H1 (cell line): Measurements from ENCODE around the gene LRRC10.
A peak's percentile ranks its signal among the peaks of the same experiment; 100 is the strongest.

Experiments
- CEBPB ChIP-seq: IDR thresholded peaks from 2 replicates; pipeline ENCODE4 v1.6.1; 2012; ENCODE audit warnings: low read depth, low read length
- EP300 ChIP-seq, 2 experiments: IDR thresholded peaks; 1 replicate in 1 of 2; 2 replicates in 1 of 2; pipeline ENCODE4 v1.6.1; 2011 to 2012; ENCODE audit warnings: low read depth in 2 of 2, low read length in 2 of 2, mild to moderate bottlenecking in 2 of 2, borderline replicate concordance in 1 of 2, inconsistent platforms in 1 of 2, moderate library complexity in 1 of 2
- GABPA ChIP-seq: IDR thresholded peaks from 2 replicates; pipeline ENCODE4 v1.6.1; 2011; ENCODE audit warnings: mild to moderate bottlenecking, low read length, moderate library complexity, borderline replicate concordance; ENCODE audit not compliant: insufficient read depth
- HDAC2 ChIP-seq, 2 experiments: fragments of 300-600 bp in 1 of 2; sonication (generic) in 1 of 2; IDR thresholded peaks; 2 replicates each; pipeline ENCODE4 v1.6.1; 2011 to 2012; ENCODE audit warnings: low read depth in 2 of 2, low read length in 2 of 2, mild to moderate bottlenecking in 2 of 2, moderate library complexity in 2 of 2, borderline replicate concordance in 1 of 2, inconsistent platforms in 1 of 2
- JUND ChIP-seq: IDR thresholded peaks from 2 replicates; pipeline ENCODE4 v1.6.1; 2011; ENCODE audit warnings: mild to moderate bottlenecking, improper control_type of control experiment, low read length
- MAFK ChIP-seq: IDR thresholded peaks from 2 replicates; pipeline ENCODE4 v1.6.1; 2012; ENCODE audit warnings: low read depth, mild to moderate bottlenecking, improper control_type of control experiment, low read length
- POLR2A ChIP-seq, 2 experiments: IDR thresholded peaks; 1 replicate in 1 of 2; 2 replicates in 1 of 2; pipeline ENCODE4 v1.6.1; 2011; ENCODE audit warnings: low read depth in 2 of 2, low read length in 2 of 2, mild to moderate bottlenecking in 2 of 2; ENCODE audit errors: control extremely low read depth in 1 of 2
- SP2 ChIP-seq: IDR thresholded peaks from 2 replicates; pipeline ENCODE4 v1.6.1; 2012; ENCODE audit warnings: mild to moderate bottlenecking, low read length, inconsistent platforms
- TAF1 ChIP-seq: IDR thresholded peaks from 2 replicates; pipeline ENCODE4 v1.6.1; 2011; ENCODE audit warnings: mild to moderate bottlenecking, low read depth, low read length
- TCF12 ChIP-seq: IDR thresholded peaks from 2 replicates; pipeline ENCODE4 v1.6.1; 2011; ENCODE audit warnings: low read depth, mild to moderate bottlenecking, low read length
- TF ChIP-seq, protein P1 (sequence below), 3 experiments: IDR thresholded peaks; 1 replicate in 2 of 3; 2 replicates in 1 of 3; pipeline versions ENCODE4 v1.5.1 to v1.6.1; 2011; ENCODE audit warnings: low read length in 3 of 3, mild to moderate bottlenecking in 3 of 3, inconsistent platforms in 2 of 3, low read depth in 1 of 3, moderate library complexity in 1 of 3; ENCODE audit not compliant: insufficient read depth in 1 of 3; ENCODE audit errors: control extremely low read depth in 1 of 3
- TF ChIP-seq, protein P2 (sequence below): IDR thresholded peaks from 2 replicates; pipeline ENCODE4 v1.6.1; 2012; ENCODE audit warnings: inconsistent platforms

DNA sequence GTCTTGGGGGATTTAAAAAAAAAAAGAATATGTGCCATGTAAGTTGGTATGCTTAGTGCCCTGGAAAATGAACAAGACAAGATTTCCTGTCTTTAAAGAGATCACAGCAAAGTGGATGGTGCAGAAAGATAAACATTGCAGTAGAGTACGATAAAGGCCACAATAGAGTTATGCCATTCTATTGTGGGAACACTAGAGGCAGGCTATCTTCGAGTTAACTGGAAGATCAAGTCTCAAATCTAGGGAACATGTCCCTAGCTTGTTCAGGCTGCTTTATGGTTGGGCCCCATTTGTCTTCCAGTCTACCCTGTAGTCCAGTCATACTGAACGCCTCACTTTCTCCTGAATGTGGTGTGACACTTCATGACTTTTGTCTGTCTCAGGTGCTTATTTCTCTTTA lies 44.1 kb downstream of the LRRC10 start:
- TF ChIP-seq, protein P1, sequence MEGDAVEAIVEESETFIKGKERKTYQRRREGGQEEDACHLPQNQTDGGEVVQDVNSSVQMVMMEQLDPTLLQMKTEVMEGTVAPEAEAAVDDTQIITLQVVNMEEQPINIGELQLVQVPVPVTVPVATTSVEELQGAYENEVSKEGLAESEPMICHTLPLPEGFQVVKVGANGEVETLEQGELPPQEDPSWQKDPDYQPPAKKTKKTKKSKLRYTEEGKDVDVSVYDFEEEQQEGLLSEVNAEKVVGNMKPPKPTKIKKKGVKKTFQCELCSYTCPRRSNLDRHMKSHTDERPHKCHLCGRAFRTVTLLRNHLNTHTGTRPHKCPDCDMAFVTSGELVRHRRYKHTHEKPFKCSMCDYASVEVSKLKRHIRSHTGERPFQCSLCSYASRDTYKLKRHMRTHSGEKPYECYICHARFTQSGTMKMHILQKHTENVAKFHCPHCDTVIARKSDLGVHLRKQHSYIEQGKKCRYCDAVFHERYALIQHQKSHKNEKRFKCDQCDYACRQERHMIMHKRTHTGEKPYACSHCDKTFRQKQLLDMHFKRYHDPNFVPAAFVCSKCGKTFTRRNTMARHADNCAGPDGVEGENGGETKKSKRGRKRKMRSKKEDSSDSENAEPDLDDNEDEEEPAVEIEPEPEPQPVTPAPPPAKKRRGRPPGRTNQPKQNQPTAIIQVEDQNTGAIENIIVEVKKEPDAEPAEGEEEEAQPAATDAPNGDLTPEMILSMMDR (IDR thresholded peaks at IDR 0.05; ENCODE audit: control extremely low read depth in 1 of 3, insufficient read depth in 1 of 3, low read depth in 1 of 3, low read length in 3 of 3): peak in 1 of 3 experiments; percentile 43; a peak in 2 of 4 replicates
- TF ChIP-seq POLR2A (IDR thresholded peaks at IDR 0.05; ENCODE audit: control extremely low read depth in 1 of 2, low read depth in 2 of 2, low read length in 2 of 2) (no peak), EP300 (IDR thresholded peaks at IDR 0.05; ENCODE audit: borderline replicate concordance in 1 of 2, low read depth in 2 of 2, low read length in 2 of 2) (no peak), HDAC2 (IDR thresholded peaks at IDR 0.05; ENCODE audit: borderline replicate concordance in 1 of 2, low read depth in 2 of 2, low read length in 2 of 2) (no peak), GABPA (no peak), JUND (no peak), CEBPB (no peak), TAF1 (no peak), SP2 (no peak), MAFK (no peak), TCF12 (no peak)
- TF ChIP-seq, protein P2, sequence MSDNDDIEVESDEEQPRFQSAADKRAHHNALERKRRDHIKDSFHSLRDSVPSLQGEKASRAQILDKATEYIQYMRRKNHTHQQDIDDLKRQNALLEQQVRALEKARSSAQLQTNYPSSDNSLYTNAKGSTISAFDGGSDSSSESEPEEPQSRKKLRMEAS: no peak
